MM.1S (cell line): ENCODE results near the gene GAB2.

Experiments used
- CTCF ChIP-seq: fragments of 300-600 bp; sonication (generic); IDR thresholded peaks from 2 replicates; pipeline ENCODE4 v1.5.1; 2016; ENCODE audit warnings: antibody characterized with exemption, low read length, mixed read lengths
- EZH2 ChIP-seq: fragments of 300-600 bp; sonication (generic); optimal IDR thresholded peaks from 2 replicates; pipeline ENCODE3; 2017; ENCODE audit warnings: low read depth, mild to moderate bottlenecking, antibody characterized with exemption, low read length, mixed read lengths
- EZH2phosphoT487 ChIP-seq: fragments of 300-600 bp; sonication (generic); IDR thresholded peaks from 2 replicates; pipeline ENCODE4 v1.6.1; 2018; ENCODE audit warnings: antibody characterized with exemption, low read length

- no peak for TF ChIP-seq EZH2
- TF ChIP-seq CTCF = no peak
- TF ChIP-seq EZH2phosphoT487 = no peak
These were observed 32.4 kb downstream of the GAB2 start for GRCh38 chr11:78385205-78385604.
